ENCODE data around the gene VTI1B.

DNA sequence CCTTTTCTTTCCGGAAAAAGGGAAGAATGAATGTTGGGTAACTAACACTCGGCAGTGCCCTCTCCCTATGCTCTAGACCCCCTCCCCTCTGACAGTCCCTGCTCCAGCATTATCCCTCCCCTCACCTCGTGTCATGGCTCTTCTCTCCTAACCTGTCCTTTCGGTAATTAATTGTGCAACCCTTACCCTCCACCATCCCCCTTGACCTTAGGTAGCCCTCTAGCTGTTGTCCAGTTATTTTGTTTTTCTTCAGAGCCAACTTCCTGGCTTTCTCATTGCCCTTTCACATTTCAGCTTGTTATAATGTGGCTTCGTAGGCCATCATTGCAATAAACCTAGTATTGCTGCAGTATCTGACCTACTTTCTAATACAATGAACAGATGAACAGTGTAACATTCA, 43.5 kb downstream of the VTI1B start:
- TF ChIP-seq POLR2AphosphoS5 (IDR thresholded peaks at IDR 0.05) = no peak
- TF ChIP-seq, protein P1, sequence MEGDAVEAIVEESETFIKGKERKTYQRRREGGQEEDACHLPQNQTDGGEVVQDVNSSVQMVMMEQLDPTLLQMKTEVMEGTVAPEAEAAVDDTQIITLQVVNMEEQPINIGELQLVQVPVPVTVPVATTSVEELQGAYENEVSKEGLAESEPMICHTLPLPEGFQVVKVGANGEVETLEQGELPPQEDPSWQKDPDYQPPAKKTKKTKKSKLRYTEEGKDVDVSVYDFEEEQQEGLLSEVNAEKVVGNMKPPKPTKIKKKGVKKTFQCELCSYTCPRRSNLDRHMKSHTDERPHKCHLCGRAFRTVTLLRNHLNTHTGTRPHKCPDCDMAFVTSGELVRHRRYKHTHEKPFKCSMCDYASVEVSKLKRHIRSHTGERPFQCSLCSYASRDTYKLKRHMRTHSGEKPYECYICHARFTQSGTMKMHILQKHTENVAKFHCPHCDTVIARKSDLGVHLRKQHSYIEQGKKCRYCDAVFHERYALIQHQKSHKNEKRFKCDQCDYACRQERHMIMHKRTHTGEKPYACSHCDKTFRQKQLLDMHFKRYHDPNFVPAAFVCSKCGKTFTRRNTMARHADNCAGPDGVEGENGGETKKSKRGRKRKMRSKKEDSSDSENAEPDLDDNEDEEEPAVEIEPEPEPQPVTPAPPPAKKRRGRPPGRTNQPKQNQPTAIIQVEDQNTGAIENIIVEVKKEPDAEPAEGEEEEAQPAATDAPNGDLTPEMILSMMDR (IDR thresholded peaks at IDR 0.05) = no peak

Data from esophagus muscularis mucosa (tissue), 3 donors.